Measurements from ENCODE around the gene AP5Z1. TPM values are rescaled to one million over a fixed set of nuclear protein-coding genes. Genes with fewer than 3 reads are reported as not detected.

AP5Z1 gene
- total RNA-seq, 1 donor from 2014 or later = 86.1 TPM

GRCh38 chr7:4764402-4765007, 10.9 kb upstream of the AP5Z1 start:
- intact Hi-C loops (cut with micrococcal nuclease) = no loop called here

- intact Hi-C loops (cut with micrococcal nuclease) = no loop called here
Measured at GRCh38 chr7:4765776-4766490, 9.5 kb upstream of the AP5Z1 start.

GRCh38 chr7:4766666-4767519, 8.5 kb upstream of the AP5Z1 start:
- intact Hi-C loops (cut with micrococcal nuclease) = no loop called here

- intact Hi-C loops (cut with micrococcal nuclease) = no loop called here
Measured at GRCh38 chr7:4768597-4769569, 6.5 kb upstream of the AP5Z1 start.

GRCh38 chr7:4769761-4770160, 5.7 kb upstream of the AP5Z1 start:
- intact Hi-C loops (cut with micrococcal nuclease) = no loop called here

GRCh38 chr7:4770886-4771285, 4.5 kb upstream of the AP5Z1 start:
- intact Hi-C loops (cut with micrococcal nuclease) = no loop called here

GRCh38 chr7:4771737-4772136, 3.7 kb upstream of the AP5Z1 start:
- intact Hi-C loops (cut with micrococcal nuclease) = no loop called here

- intact Hi-C loops (cut with micrococcal nuclease) = no loop called here
Measured at GRCh38 chr7:4772306-4772705, 3.1 kb upstream of the AP5Z1 start.

GRCh38 chr7:4774007-4774406, 1.4 kb upstream of the AP5Z1 start:
- intact Hi-C loops (cut with micrococcal nuclease) = loop anchor here (2.0 kb wide), 1 partner anchor 89 kb away; no protein-coding TSS in a partner anchor

GRCh38 chr7:4774658-4775249, 669 bp upstream of the AP5Z1 start:
- intact Hi-C loops (cut with micrococcal nuclease) = loop anchor here (2.0 kb wide), 1 partner anchor 90 kb away; no protein-coding TSS in a partner anchor

GRCh38 chr7:4775848-4776623, 613 bp downstream of the AP5Z1 start:
- intact Hi-C loops (cut with micrococcal nuclease) = loop anchor here (1.0 to 2.0 kb wide), 6 partner anchors 16 to 134 kb away; no protein-coding TSS in a partner anchor

- intact Hi-C loops (cut with micrococcal nuclease) = no loop called here
Measured at GRCh38 chr7:4779118-4779517, 3.7 kb downstream of the AP5Z1 start.

- intact Hi-C loops (cut with micrococcal nuclease) = no loop called here
Measured at GRCh38 chr7:4781366-4782069, 6.1 kb downstream of the AP5Z1 start.

GRCh38 chr7:4782333-4783291, 7.2 kb downstream of the AP5Z1 start:
- intact Hi-C loops (cut with micrococcal nuclease) = no loop called here

- intact Hi-C loops (cut with micrococcal nuclease) = no loop called here
Measured at GRCh38 chr7:4783292-4783652, 7.8 kb downstream of the AP5Z1 start.

GRCh38 chr7:4783762-4784351, 8.4 kb downstream of the AP5Z1 start:
- intact Hi-C loops (cut with micrococcal nuclease) = no loop called here

GRCh38 chr7:4784799-4785198, 9.4 kb downstream of the AP5Z1 start:
- intact Hi-C loops (cut with micrococcal nuclease) = no loop called here

- intact Hi-C loops (cut with micrococcal nuclease) = no loop called here
Measured at GRCh38 chr7:4785371-4785770, 9.9 kb downstream of the AP5Z1 start.

Measured in T-helper 1 cell treated with Interleukin-12 subunit alpha and Interleukin-12 subunit beta and Interleukin-4 antibody, amounts not matched to agents 30 ng/mL and 1 ng/mL, for 36 hours (primary cell).